ENCODE results near the gene GBF1. TPM values are rescaled to one million over a fixed set of nuclear protein-coding genes. Genes with fewer than 3 reads are reported as not detected.
A peak's percentile ranks its signal among the peaks of the same experiment; 100 is the strongest.

Gene GBF1
- polyA plus RNA-seq: 14.9 and 21.4 TPM in 2 replicates
- polyA minus RNA-seq: 40.2 and 45.7 TPM in 2 replicates

- peaks cover 26% of the 10 kb centered on the region for H3K27me3 ChIP-seq (ENCODE audit: insufficient read depth, low read depth, low read length)
- peak within 1 kb of the TSS; percentile 85 for H3K4me2 ChIP-seq (ENCODE audit: low read length)
- no peaks in the 10 kb centered on the region for H3K9me3 ChIP-seq (ENCODE audit: low read length)
- peak within 1 kb of the TSS; percentile 90 for H3K9ac ChIP-seq (ENCODE audit: low read length)
- H3K79me2 ChIP-seq (replicated peaks; ENCODE audit: insufficient read depth, low read length): peaks cover 46% of the 10 kb centered on the region
- no peaks in the 10 kb centered on the region for H3F3A ChIP-seq (ENCODE audit: insufficient read depth, low read length, poor library complexity, severe bottlenecking)
- peaks cover 5% of the 10 kb centered on the region for H4K20me1 ChIP-seq (ENCODE audit: insufficient read depth)
- no peaks in the 10 kb centered on the region for H3K36me3 ChIP-seq (ENCODE audit: insufficient read depth, low read length)
- H2AFZ ChIP-seq (ENCODE audit: low read depth, low read length): peak within 1 kb of the TSS; percentile 90
- no peaks in the 10 kb centered on the region for H3K9me2 ChIP-seq (ENCODE audit: insufficient read depth, low read length)
- peak within 1 kb of the TSS; percentile 94 for H3K27ac ChIP-seq (ENCODE audit: low read length)
- peak within 1 kb of the TSS; percentile 81 for H3K4me3 ChIP-seq (ENCODE audit: low read length)
- TF ChIP-seq CTCF (IDR thresholded peaks at IDR 0.05; ENCODE audit: poor library complexity, severe bottlenecking) (no peak), RAD21 (conservative IDR thresholded peaks at IDR 0.05) (no peak), MXI1 (conservative IDR thresholded peaks at IDR 0.05; ENCODE audit: poor library complexity, severe bottlenecking) (peak; percentile 65), EP300 (conservative IDR thresholded peaks at IDR 0.05; ENCODE audit: poor library complexity, severe bottlenecking) (peak; percentile 61), REST (IDR thresholded peaks at IDR 0.05; ENCODE audit: borderline replicate concordance) (peak; percentile 91), POLR2AphosphoS5 (IDR thresholded peaks at IDR 0.05) (peak; percentile 98), TAF1 (IDR thresholded peaks at IDR 0.05; ENCODE audit: low read depth) (peak; percentile 90), EZH2 (IDR thresholded peaks at IDR 0.05; ENCODE audit: borderline replicate concordance, insufficient read depth, low read length, poor library complexity, severe bottlenecking) (no peak), SMC3 (conservative IDR thresholded peaks at IDR 0.05; ENCODE audit: poor library complexity) (no peak)
These were observed at the start of gene GBF1 for GRCh38 chr10:102245082-102245931. TSS of gene GBF1 (plus strand) at chr10:102245532. CDS start at chr10:102258939, 13,407 bp downstream.

- Histone ChIP-seq H3F3A (ENCODE audit: insufficient read depth, low read length, poor library complexity, severe bottlenecking) (no peaks in the 10 kb centered on the region), H3K9me3 (ENCODE audit: low read length) (peaks cover 3% of the 10 kb centered on the region), H4K20me1 (ENCODE audit: insufficient read depth) (no peaks in the 10 kb centered on the region), H3K27me3 (ENCODE audit: insufficient read depth, low read depth, low read length) (no peaks in the 10 kb centered on the region), H3K36me3 (ENCODE audit: insufficient read depth, low read length) (no peaks in the 10 kb centered on the region), H3K9ac (ENCODE audit: low read length) (no peak overlapping the region), H3K9me2 (ENCODE audit: insufficient read depth, low read length) (no peaks in the 10 kb centered on the region), H2AFZ (ENCODE audit: low read depth, low read length) (no peak overlapping the region), H3K79me2 (replicated peaks; ENCODE audit: insufficient read depth, low read length) (no peaks in the 10 kb centered on the region), H3K27ac (ENCODE audit: low read length) (no peak overlapping the region), H3K4me3 (ENCODE audit: low read length) (no peak overlapping the region), H3K4me2 (ENCODE audit: low read length) (no peak overlapping the region)
- TF ChIP-seq REST (IDR thresholded peaks at IDR 0.05; ENCODE audit: borderline replicate concordance) (no peak), EP300 (conservative IDR thresholded peaks at IDR 0.05; ENCODE audit: poor library complexity, severe bottlenecking) (no peak), SMC3 (conservative IDR thresholded peaks at IDR 0.05; ENCODE audit: poor library complexity) (no peak), POLR2AphosphoS5 (IDR thresholded peaks at IDR 0.05) (no peak), EZH2 (IDR thresholded peaks at IDR 0.05; ENCODE audit: borderline replicate concordance, insufficient read depth, low read length, poor library complexity, severe bottlenecking) (no peak)
These were observed 48.4 kb upstream of the GBF1 start for GRCh38 chr10:102196893-102197292.

Measured in neural cell (in vitro differentiated cells).